C4-2B (cell line): ENCODE data around the gene CTNNA2.

Source experiments
- ZFX ChIP-seq: fragments of 450-650 bp; IDR thresholded peaks from 2 replicates; pipeline ENCODE4 v1.6.1; 2017
- TF ChIP-seq, protein P1 (sequence below): fragments of 450-650 bp; conservative IDR thresholded peaks from 2 replicates; pipeline ENCODE4 v1.5.1; 2017; ENCODE audit warnings: mild to moderate bottlenecking

DNA sequence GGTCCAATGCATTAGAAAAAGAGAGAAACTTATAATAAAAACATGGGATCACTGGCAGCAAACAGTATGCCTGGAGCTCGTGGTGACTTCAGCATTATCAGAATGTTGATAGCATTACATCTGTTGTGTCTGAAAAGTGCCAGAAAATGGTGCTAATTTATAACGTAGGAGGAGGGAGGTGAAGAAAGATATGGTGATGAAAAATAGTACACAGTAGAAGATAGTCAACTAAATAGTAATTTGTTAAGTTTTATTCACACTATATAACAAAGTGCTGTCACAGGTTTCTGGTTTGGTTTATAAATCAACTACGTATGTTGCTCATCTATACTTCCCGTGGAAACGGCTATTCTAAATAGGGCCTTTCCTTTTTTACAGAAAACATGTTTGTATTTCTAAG lies 674.3 kb downstream of the CTNNA2 start:
- TF ChIP-seq, protein P1, sequence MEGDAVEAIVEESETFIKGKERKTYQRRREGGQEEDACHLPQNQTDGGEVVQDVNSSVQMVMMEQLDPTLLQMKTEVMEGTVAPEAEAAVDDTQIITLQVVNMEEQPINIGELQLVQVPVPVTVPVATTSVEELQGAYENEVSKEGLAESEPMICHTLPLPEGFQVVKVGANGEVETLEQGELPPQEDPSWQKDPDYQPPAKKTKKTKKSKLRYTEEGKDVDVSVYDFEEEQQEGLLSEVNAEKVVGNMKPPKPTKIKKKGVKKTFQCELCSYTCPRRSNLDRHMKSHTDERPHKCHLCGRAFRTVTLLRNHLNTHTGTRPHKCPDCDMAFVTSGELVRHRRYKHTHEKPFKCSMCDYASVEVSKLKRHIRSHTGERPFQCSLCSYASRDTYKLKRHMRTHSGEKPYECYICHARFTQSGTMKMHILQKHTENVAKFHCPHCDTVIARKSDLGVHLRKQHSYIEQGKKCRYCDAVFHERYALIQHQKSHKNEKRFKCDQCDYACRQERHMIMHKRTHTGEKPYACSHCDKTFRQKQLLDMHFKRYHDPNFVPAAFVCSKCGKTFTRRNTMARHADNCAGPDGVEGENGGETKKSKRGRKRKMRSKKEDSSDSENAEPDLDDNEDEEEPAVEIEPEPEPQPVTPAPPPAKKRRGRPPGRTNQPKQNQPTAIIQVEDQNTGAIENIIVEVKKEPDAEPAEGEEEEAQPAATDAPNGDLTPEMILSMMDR = no peak
- TF ChIP-seq ZFX = no peak
